Measurements from ENCODE around the gene TXNRD2.
"Not testable (repeated sequence)": the region's sequence is repeated elsewhere in the genome, so short reads cannot be mapped to it uniquely, and the experiment has no call there.

Gene TXNRD2

GRCh38 chr22:19943082-19944026, 1.7 kb upstream of the TXNRD2 start:
- DNase-seq: peak in 1 of 5 donors; percentile 24

- DNase-seq: peak in 1 of 5 donors; percentile 18
Observed at GRCh38 chr22:19942157-19943081, 801 bp upstream of the TXNRD2 start.

- no peak for DNase-seq
Observed at GRCh38 chr22:19940536-19941364, 868 bp downstream of the TXNRD2 start.

GRCh38 chr22:19937616-19938473, 3.8 kb downstream of the TXNRD2 start:
- DNase-seq: no peak

GRCh38 chr22:19936513-19936912, 5.1 kb downstream of the TXNRD2 start:
- DNase-seq: no peak

- not testable (repeated sequence) for DNase-seq
Observed at GRCh38 chr22:19935123-19935718, 6.4 kb downstream of the TXNRD2 start.

- DNase-seq: no peak
Observed at GRCh38 chr22:19933341-19934241, 8.0 kb downstream of the TXNRD2 start.

GRCh38 chr22:19932367-19933206, 9.0 kb downstream of the TXNRD2 start:
- no peak for DNase-seq

GRCh38 chr22:19931514-19931913, 10.1 kb downstream of the TXNRD2 start:
- no peak for DNase-seq

GRCh38 chr22:19930551-19931486, 10.8 kb downstream of the TXNRD2 start:
- DNase-seq: no peak

- no peak for DNase-seq
Observed at GRCh38 chr22:19929586-19930550, 11.8 kb downstream of the TXNRD2 start.

- no peak for DNase-seq
Observed at GRCh38 chr22:19928207-19928606, 13.4 kb downstream of the TXNRD2 start.

- DNase-seq: no peak
Observed at GRCh38 chr22:19927696-19928095, 13.9 kb downstream of the TXNRD2 start.

GRCh38 chr22:19926028-19926427, 15.6 kb downstream of the TXNRD2 start:
- not testable (repeated sequence) for DNase-seq

GRCh38 chr22:19923914-19924513, 17.6 kb downstream of the TXNRD2 start:
- DNase-seq: no peak

- no peak for DNase-seq
Observed at GRCh38 chr22:19921544-19922081, 20.0 kb downstream of the TXNRD2 start.
